ENCODE results near the gene IFNGR1.
"Not testable (repeated sequence)": the region's sequence is repeated elsewhere in the genome, so short reads cannot be mapped to it uniquely, and the experiment has no call there.

IFNGR1 gene

DNA sequence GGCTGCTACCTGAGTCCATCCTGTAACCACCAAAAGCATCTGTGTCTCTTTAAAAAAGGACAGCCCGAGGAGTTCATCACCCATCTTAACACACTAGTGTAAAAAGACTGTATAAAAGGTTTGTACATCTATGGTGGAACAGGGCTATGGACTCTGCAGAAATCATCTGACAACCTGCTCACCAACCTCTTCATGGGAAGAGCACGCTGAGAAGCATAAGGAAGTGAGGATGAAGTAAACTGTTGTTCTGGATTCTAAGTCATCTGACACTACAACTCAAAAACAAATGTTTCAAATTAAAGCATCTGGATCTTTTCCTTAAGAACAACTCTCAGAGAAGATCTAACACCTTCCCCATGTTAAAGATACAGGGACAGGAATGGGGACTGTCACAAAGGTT, 5.4 kb downstream of the IFNGR1 start:
- peak; percentile 11 for DNase-seq (ENCODE audit: low read depth)

DNA sequence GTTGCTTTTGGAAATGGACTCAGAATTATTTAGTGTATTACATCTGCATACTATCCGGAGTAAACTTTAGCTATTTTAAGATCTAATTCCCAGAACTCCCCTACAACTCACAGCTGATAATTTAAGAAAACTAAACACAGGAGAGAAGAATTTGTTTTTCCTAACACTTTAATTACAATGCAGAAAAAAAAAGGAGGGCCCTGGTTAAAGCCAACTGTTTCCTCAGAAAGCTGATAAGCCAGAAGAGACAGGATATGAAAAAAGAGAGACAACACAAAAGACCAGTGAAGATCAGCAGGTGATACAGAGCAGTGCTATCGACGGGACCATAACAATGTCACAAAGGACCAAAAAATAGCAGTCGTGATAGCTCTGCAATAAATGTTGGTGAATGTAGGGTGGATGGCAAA, 5.8 kb downstream of the IFNGR1 start:
- DNase-seq (ENCODE audit: low read depth) = peak; percentile 59

DNA sequence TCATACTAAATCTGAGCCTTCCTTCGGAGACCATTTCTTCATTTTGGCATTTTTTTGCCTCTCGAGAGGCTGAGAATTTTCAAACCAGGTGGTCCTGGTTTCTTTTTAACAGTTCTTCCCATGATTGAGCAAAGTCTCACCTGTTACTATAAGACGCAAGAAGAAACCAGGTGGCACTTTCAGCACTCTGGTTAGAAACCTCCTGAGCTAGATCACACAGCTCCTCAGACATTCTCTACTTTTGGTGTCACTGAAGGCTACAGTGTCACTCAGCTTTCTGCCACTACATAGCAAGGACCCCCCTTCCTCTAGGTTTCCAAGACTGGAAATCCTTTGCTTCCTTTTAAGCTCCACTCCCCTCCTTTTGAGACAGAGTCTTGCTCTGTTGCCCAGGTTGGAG, 7.3 kb downstream of the IFNGR1 start:
- DNase-seq (ENCODE audit: low read depth) = no peak

DNA sequence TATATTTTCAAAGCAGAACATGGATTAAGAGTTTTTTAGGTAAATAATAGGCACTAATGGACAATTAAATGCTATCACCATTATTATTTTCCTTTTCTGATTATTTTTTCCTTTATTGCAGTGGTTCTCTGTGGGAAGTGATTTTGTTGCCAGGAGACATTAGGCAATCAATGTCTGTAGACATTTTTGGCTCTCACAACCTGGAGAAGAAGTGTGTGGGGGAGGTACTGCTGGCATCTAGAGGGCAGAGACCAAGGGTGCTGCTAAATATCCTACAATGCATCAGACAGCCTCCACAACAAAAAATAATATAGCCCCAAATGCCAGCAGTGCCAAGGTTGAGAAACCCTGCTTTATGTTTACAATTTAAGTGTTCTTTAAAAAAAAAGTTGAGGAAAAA, 8.3 kb downstream of the IFNGR1 start:
- DNase-seq (ENCODE audit: low read depth) = peak; percentile 58

DNA sequence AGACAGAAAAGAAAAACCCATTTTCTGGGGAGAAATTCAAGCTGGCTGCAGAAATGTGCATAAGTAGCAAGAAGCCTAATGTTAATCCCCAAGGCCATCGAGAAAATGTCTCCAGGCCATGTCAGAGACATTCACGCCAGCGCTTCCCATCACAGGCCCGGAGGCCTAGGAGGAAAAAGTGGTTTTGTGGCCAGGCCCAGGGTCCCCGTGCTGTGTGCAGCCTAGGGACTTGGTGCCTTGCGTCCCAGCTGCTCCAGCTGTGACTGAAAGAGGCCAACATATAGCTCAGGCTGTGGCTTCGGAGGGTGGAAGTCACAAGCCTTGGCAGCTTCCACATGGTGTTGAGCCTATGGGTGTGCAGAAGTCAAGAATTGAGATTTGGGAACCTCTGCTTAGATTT, 10.9 kb downstream of the IFNGR1 start:
- no peak for DNase-seq (ENCODE audit: low read depth)

DNA sequence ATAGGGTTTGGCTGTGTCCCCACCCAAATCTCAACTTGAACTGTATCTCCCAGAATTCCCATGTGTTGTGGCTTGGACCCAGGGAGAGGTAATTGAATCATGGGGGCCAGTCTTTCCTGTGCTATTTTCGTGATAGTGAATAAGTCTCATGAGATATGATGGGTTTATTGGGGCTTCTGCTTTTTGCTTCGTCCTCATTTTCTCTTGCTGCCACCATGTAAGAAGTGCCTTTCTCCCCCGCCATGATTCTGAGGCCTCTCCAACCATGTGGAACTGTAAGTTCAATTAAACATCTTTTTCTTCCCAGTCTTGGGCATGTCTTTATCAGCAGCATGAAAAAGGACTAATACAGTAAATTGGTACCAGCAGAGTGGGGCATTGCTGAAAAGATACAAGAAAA, 11.7 kb downstream of the IFNGR1 start:
- not testable (repeated sequence) for DNase-seq (ENCODE audit: low read depth)

DNA sequence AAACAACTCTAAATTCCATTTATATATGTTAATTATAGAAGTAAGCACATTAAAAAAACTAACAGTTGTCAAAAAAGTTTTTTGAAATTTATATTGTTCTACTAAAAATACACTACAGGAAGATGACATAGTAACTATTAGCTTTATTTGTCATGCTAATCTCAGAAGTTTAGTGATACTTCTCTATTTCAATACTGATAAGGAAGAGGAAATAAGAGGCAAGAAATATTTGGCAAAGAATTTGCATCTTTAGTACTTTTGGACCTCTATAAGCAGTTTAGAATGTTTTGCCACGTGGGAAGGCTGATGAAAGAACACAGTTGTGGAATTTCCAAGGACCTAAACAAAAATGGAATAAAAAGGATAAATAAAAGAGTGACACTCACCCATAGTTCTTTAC, 12.6 kb downstream of the IFNGR1 start:
- no peak for DNase-seq (ENCODE audit: low read depth)

DNA sequence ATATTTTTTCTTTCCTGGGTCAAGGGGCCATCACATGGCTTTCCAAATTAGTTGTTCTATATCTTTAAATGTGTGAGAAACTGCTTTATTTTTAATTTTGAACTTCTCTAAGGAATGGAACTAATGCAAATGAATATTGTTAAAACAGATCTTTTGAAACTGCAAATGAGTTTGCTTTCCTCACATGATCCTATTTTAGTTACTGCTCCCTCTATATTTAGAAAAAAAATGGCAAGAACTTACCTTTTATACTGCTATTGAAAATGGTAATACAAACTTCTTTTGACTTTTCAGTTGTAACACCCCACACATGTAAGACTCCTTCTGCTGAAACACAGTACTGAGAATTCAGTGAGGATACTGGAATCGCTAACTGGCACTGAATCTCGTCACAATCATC, 15.9 kb downstream of the IFNGR1 start:
- no peak for DNase-seq (ENCODE audit: low read depth)

DNA sequence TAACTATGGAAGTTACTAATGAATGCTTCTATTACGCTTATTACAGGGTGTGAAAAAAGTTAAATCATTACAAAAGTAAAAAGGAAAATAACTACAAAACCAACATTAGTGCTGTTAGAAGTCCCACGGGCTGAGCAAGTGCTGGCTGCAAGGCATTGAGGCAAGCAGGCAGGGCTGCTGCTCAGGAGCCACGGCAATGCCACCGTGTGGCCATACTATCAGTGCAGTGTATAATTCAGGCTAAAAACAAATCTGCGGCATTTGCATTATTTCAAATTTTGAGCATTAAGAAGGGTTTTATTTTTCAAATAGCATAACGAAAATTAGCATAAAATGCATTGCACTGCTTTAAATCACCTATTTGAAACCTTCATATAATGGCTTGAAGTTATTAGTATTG, 17.1 kb downstream of the IFNGR1 start:
- DNase-seq (ENCODE audit: low read depth) = peak; percentile 18

DNA sequence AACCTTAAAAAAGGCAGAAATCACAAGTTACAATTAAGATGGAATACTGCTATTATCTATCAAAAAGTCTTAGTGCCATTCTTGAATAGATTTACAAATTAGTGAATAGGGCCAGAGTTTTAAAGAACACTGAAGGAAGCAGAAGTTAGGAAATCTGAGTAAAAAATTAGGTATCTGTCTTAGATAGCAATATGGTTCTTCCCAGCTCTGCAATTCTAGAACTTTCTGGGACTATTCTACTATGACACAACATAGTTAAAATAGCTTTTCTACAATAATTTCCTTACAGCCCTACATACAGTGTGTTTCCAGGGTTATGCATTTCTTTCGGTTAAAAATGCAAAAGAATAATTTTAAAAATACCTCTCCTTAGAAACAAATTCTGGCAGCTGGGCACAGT, 18.2 kb downstream of the IFNGR1 start:
- no peak for DNase-seq (ENCODE audit: low read depth)

DNA sequence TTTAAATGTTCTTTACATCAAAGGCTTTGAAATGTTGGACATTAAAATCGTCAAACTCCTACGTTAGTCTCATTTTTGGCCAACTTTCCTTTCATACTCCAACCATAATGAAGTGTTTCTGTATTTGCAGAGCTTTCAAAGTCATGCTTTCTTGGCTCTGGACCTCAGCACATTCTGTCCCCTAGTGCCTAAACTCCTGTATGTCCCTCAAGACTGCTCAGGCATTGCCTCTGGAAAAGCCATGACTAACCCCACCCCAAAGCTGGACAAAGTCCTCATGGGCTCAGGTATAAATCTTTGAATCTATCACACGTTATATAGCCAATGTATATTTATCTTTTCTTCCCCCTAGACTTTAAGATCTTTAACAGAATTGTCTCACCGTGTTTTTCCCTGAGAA, 18.9 kb downstream of the IFNGR1 start:
- no peak for DNase-seq (ENCODE audit: low read depth)

DNA sequence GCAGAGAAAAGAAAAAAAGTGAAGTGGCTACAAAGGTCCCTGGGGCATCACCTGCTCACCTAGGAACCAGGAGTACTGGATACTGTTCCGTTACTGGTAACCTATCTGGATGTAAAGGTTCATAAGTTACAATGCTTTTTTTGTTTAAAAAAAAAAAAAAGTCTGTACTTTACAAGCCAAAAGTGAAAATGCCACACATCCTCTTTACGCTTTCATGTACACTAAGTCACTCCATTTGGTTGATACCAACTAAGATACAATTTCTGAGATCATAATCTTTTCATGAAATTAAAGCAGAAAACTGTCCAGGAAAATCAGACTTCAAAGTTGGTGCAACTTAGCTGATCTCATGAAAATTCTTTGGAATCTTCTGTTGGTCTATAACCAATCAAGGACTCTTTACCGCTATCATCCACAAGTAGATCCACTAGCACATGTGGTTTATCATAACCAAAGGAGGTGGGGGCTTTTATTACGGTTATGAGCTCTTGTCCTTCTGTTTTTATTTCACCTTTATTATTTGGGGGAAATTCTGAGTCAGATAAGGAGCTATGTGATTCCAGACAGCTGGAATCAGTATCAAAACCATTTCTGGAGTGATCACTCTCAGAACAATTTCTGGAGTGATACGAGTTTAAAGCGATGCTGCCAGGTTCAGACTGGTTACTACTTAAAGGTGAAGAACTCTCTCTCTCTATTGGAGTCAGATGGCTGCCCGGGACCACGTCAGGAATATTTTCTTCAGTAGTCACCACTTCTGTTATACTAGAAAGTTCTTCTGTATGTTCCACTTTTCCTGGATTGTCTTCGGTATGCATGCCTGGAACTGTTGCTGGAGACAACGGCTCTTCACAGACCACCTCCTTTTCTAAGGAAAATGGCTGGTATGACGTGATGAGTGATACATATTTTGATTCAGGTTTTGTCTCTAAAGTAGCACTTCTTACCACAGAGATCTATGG, 21.2 kb downstream of the IFNGR1 start:
- no peak for DNase-seq (ENCODE audit: low read depth)

DNA sequence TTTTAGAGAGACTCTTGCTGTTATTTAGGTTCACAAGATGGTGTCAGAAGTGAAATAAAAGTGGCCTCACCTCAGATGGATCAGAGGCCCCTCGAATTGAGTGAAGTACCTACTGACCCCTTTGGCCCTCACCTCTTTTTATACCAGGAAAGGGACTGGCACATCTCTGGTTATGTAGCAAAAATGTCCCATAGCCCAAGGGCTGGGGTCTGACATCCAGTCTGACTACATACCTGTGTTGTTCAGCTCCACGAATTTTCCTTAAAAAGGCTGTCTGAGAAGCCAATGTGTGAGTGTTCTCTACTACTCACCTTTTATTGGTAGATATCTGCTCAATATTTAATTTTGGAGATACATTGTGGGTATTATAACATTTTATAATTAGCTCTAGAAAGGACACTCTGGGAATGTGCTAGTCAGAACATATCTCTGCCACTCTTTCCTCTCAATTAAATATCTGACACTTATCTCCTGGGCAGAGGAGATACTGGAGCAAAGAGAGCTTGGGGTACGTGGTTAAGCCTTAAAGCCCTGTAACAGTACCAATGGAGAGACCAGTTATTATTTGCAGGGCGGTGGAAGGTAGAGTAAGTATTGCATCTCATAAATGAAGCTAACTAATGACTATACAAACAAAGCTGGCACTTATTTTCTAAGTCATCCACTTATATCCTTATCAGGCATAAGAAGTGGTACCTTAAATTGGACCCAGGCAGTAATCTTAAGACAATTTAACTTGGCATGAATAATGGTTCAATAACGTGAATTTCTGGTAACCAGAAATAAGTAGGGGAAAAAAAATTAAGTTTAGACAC, 25.7 kb downstream of the IFNGR1 start:
- DNase-seq (ENCODE audit: low read depth) = no peak

DNA sequence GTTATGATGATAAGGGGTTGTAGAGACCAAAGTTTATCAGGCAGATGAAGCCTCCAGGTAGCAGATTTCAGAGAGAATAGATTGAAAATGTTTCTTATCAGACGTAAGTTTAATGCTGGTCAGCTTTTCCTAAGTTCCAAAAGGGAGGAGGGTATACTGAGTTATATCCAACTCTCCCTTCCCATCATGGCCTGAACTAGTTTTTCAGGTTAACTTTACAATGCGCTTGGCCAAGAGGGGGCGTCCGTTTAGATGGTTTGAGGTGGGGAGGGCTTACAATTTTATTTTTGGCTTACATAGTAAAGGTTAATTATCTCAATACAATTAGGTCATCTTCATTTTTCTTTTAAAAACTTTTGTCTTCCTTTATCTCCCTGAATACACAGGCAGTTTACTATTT, 26.4 kb downstream of the IFNGR1 start:
- DNase-seq (ENCODE audit: low read depth) = no peak

DNA sequence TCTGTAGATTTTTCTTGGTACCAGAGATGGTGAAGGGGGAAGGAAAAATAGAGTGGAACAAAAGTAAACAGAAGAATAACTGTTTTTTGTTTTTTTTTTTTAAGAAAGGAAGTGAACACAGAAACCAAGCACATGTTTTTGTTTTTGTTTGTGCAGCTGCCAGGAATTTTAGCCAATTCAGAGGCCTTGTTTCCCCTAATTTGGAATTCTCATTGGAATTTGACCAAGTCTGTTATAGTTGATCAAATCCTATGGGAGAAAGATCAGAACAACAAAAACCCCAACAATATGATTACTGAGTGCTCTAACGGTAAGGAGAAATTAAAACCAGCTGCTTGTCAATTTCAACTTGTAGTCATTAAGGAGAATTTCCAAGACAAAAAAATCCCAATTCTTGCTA, 27.5 kb downstream of the IFNGR1 start:
- DNase-seq (ENCODE audit: low read depth) = peak; percentile 87

DNA sequence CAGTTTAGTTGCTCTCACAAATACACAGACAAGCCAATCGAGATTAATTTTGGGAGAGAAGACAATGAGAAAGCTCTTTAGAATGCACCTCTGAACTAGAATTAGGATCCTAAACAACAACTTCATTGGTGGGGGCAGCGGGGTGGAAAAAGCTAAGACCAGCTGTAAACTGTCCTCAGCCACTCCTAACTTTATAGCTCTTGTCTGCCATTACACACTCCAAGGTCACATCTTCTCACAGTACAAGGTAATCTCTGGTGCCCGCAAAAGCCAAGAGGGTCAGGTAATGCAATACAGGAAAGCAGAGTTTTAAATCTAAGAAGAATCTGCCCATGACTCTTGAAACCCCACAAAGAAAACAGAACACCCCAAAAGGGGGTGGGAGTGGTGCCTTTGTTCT, 27.9 kb downstream of the IFNGR1 start:
- no peak for DNase-seq (ENCODE audit: low read depth)

DNA sequence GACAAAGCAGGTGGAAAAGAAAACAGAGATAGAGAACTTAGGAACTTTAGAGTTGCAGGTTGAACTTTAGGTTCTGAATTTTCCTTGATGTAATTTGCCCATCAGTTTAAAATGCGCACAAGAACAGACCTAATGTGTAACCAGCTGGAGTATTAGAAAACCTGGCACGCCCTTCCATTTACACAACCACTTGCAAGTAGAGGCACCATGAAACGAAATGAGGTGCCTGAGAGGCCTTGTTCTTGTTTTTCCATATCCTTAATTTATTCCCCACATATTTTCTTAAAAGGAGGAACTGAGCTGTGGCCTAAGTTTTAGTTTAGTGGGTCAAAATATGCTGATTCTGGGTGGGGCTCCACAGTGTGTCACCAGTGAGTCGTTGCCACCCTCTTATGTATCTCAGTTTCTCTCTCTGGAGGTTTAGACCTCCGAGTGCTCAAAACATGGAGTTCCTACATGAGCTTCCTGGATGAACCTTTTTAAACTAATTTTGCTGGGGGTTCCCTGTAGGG, 28.5 kb downstream of the IFNGR1 start:
- no peak for DNase-seq (ENCODE audit: low read depth)

DNA sequence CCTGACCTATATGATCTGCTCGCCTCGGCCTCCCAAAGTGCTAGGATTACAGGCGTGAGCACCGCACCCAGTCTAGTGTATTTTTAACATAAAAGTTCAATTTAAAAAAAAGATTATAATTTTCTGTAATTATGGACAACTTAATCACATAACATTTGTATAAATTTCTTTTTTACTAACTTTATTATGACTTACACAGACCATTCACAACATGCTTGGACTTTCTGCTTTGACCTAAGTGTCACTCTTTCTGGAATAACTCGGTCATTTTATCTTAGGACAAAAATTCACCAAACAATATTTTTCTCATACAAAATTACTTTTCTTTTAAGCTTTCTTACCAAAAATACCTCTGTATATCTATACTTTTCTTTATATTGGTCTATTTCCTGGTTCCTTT, 30.3 kb downstream of the IFNGR1 start:
- DNase-seq (ENCODE audit: low read depth) = no peak

DNA sequence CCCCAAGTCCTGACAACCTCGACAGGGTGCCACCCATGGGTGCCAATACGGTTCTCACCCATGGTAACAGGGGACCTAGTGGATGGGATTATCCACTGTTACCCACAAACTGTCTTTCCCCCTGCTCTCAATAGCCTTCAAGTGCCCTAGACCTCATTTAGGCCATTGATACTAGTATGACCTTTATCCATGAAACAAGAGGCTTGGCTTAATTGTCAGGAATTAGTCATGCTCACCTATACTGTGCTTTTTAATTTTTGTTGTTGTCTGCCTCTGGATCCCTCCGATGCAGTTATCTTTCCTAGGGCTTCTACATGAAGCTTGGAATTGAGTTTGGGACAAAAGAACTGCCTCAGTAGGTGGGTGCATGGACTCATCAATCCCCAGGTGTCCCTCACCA, 33.9 kb downstream of the IFNGR1 start:
- no peak for DNase-seq (ENCODE audit: low read depth)

DNA sequence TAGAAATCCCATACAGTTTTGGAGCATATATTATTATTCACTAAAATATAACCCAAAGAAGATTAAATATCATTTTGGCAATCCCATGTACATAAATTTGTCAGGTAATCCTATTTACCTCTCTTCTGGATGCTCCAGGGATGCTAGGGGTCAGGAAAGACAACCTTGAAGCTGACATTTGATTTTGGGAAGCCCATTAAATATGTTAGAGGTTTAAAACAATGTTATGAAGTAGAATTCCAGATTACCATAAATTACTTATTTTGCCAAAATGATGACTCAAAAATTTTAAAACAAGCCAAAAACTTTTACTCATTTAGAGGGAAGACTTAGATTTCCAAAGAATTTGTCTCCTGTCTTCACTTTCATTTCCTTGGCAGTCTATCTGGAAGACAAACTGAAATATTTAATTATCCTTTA, 36.5 kb downstream of the IFNGR1 start:
- no peak for DNase-seq (ENCODE audit: low read depth)

DNA sequence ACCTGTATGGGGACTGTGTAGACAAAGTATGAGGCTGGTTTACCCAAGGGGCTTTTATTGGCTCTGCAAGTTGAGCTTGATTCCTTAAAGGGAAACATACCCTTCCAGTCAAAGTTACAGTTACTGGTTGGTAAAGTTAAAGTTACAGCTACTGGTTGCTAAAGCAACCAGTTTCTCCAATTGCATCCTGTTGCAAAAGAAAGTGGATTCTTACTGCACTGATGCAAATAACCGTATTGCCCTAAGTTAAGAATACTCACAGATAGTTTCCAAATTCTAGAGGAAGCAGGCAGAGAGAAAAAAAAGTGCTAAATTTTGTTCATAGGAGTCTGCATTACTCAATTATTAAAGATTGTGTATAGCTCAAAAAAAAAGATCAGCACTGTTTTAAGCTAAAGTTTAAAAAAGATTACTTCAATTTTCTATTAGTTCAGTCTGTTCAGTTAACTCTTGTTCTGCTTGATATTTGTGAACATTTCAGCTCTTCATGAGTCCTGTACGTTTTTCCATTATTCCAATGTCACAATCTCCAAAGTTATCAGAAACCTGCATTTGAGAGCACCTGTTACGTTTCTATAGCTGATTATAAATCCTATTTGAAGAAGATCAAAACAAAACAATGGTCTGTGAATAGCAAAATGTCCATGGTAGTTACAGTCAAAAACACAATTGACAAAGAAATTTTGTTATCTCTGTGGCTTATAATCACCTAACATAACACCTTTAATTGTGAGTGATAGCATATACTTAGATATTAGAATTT, 37.1 kb downstream of the IFNGR1 start:
- DNase-seq (ENCODE audit: low read depth) = no peak

DNA sequence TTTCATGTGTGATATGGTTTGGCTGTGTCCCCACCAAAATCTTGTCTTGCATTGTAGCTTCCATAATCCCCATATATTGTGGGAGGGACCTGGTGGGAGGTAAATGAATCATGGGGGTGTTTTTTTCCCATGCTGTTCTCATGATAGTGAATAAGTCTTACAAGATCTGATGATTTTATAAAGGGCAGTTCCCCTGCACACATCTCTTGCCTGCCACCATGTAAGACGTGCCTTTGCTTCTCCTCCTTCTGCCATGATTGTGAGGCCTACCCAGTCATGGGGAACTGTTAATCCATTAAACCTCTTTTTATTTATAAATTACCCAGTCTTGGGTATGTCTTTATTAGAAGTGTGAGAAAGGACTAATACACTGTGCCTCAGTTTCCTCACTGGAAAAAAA, 41.6 kb downstream of the IFNGR1 start:
- no peak for DNase-seq (ENCODE audit: low read depth)

All from fibroblast of gingiva (primary cell).